Adrenal gland (tissue), 5 donors: ENCODE measurements around the gene COL26A1.

Experiments
- CTCF ChIP-seq, 6 experiments: fragments of 450-650 bp in 4 of 6; fragments of 200-600 bp in 2 of 6; sonication (generic) in 1 of 6; IDR thresholded peaks; 1 replicate in 5 of 6; 2 replicates in 1 of 6; pipeline versions ENCODE4 v1.5.1 to v1.8.0; 2016 to 2021; ENCODE audit warnings: antibody characterized with exemption in 6 of 6, mild to moderate bottlenecking in 2 of 6, moderate library complexity in 1 of 6
- POLR2A ChIP-seq, 2 donors: fragments of 450-650 bp; IDR thresholded peaks; one replicate each; pipeline ENCODE4 v1.6.1; 2017; ENCODE audit warnings: antibody characterized with exemption in 2 of 2, mild to moderate bottlenecking in 2 of 2, moderate library complexity in 1 of 2
- donor health status: DM: no; HTN: no; CAD: no.

- TF ChIP-seq CTCF (IDR thresholded peaks at IDR 0.05), result no peak
- no peak for TF ChIP-seq POLR2A (IDR thresholded peaks at IDR 0.05)
Observed at GRCh38 chr7:101519324-101520023, 156.8 kb downstream of the COL26A1 start.
